ENCODE measurements around the gene GBX1. TPM values are rescaled to one million over a fixed set of nuclear protein-coding genes. Genes with fewer than 3 reads are reported as not detected.

The GBX1 gene
- total RNA-seq = not detected in 2 replicates

GRCh38 chr7:151167197-151167961 lies at the start of gene GBX1:
Gene GBX1 (minus strand): TSS chr7:151167694. CDS start chr7:151167548, 146 bp downstream.

GRCh38 chr7:151210087-151210854 lies 42.8 kb upstream of the GBX1 start, which contains the start of gene H2BK1:
Gene H2BK1 (minus strand): TSS chr7:151210488. CDS start chr7:151210318, 170 bp downstream.

GRCh38 chr7:151186640-151187408 lies 19.3 kb upstream of the GBX1 start, which contains the start of gene ASB10:
Gene ASB10 (minus strand): TSS chr7:151187250. CDS start chr7:151187130, 120 bp downstream.

Other genes with a start within 250 kb of the GBX1 start
- gene KCNH2, start 189.4 kb downstream of the GBX1 start, total RNA-seq = under 0.01 and 0.15 TPM in 2 replicates
- 13.3 and 26.4 TPM in 2 replicates for gene NOS3, start 176.7 kb downstream of the GBX1 start, total RNA-seq
- not detected in 2 replicates for gene ATG9B, start 143.2 kb downstream of the GBX1 start, total RNA-seq
- gene ABCB8, start 139.2 kb downstream of the GBX1 start, total RNA-seq = 21.8 and 30.4 TPM in 2 replicates
- gene ASIC3, start 119.2 kb downstream of the GBX1 start, total RNA-seq = not detected in 2 replicates
- 24.8 and 26.3 TPM in 2 replicates for gene CDK5, start 109.8 kb downstream of the GBX1 start, total RNA-seq
- gene SLC4A2, start 108.1 kb downstream of the GBX1 start, total RNA-seq = 34.8 and 39.4 TPM in 2 replicates
- gene FASTK, start 86.9 kb downstream of the GBX1 start, total RNA-seq = 67.9 and 71.9 TPM in 2 replicates
- 14.1 and 20.1 TPM in 2 replicates for gene TMUB1, start 84.2 kb downstream of the GBX1 start, total RNA-seq
- 55.6 and 56.2 TPM in 2 replicates for gene AGAP3, start 81.2 kb downstream of the GBX1 start, total RNA-seq
- gene ASB10, start 19.6 kb upstream of the GBX1 start, total RNA-seq = not detected in 2 replicates
- gene H2BK1, start 42.8 kb upstream of the GBX1 start, total RNA-seq = not detected in 2 replicates
- gene ABCF2, start 59.5 kb upstream of the GBX1 start, total RNA-seq = 78.9 and 79.8 TPM in 2 replicates
- gene CHPF2, start 64.8 kb upstream of the GBX1 start, total RNA-seq = 50.2 and 54.6 TPM in 2 replicates
- 6.5 and 7.4 TPM in 2 replicates for gene SMARCD3, start 81.0 kb upstream of the GBX1 start, total RNA-seq
- 33.8 and 36.9 TPM in 2 replicates for gene NUB1, start 174.1 kb upstream of the GBX1 start, total RNA-seq
- not detected in 2 replicates for gene WDR86, start 242.3 kb upstream of the GBX1 start, total RNA-seq